Stimulated activated CD4-positive, alpha-beta T cell treated with anti-CD3 and anti-CD28 coated beads, Interleukin-1b, Interleukin-23, amount 100 ng/mL, for 48 hours (primary cell): ENCODE measurements around the gene HSPBP1.
A peak's percentile ranks its signal among the peaks of the same experiment; 100 is the strongest.

Source experiments
- DNase-seq: peaks from one replicate; pipeline ENCODE4 v3.0.0-alpha.2; 2020

Gene HSPBP1

GRCh38 chr19:55253842-55254624 lies 25.9 kb downstream of the HSPBP1 start:
- peak; percentile 56 for DNase-seq

- no peak for DNase-seq
Observed at GRCh38 chr19:55252760-55253663, 26.9 kb downstream of the HSPBP1 start.

- peak; percentile 48 for DNase-seq
Observed at GRCh38 chr19:55251341-55252081, 28.4 kb downstream of the HSPBP1 start.

GRCh38 chr19:55250262-55251036 lies 29.5 kb downstream of the HSPBP1 start:
- DNase-seq: no peak

- DNase-seq: no peak
Observed at GRCh38 chr19:55249841-55250240, 30.1 kb downstream of the HSPBP1 start.

GRCh38 chr19:55248704-55249103 lies 31.2 kb downstream of the HSPBP1 start:
- DNase-seq: no peak

- no peak for DNase-seq
Observed at GRCh38 chr19:55248166-55248675, 31.7 kb downstream of the HSPBP1 start.

- DNase-seq: no peak
Observed at GRCh38 chr19:55247621-55248099, 32.2 kb downstream of the HSPBP1 start.

GRCh38 chr19:55246462-55247451 lies 33.2 kb downstream of the HSPBP1 start:
- no peak for DNase-seq

- no peak for DNase-seq
Observed at GRCh38 chr19:55245236-55245904, 34.5 kb downstream of the HSPBP1 start.

- no peak for DNase-seq
Observed at GRCh38 chr19:55244004-55244680, 35.8 kb downstream of the HSPBP1 start.

GRCh38 chr19:55242517-55242916 lies 37.4 kb downstream of the HSPBP1 start:
- DNase-seq: no peak

GRCh38 chr19:55241935-55242464 lies 37.9 kb downstream of the HSPBP1 start:
- no peak for DNase-seq

- DNase-seq: no peak
Observed at GRCh38 chr19:55241143-55241934, 38.6 kb downstream of the HSPBP1 start.

- no peak for DNase-seq
Observed at GRCh38 chr19:55240713-55241020, 39.2 kb downstream of the HSPBP1 start.

- DNase-seq: no peak
Observed at GRCh38 chr19:55239004-55239403, 40.9 kb downstream of the HSPBP1 start.

- no peak for DNase-seq
Observed at GRCh38 chr19:55238030-55238429, 41.9 kb downstream of the HSPBP1 start.

- DNase-seq: no peak
Observed at GRCh38 chr19:55232986-55233385, 46.9 kb downstream of the HSPBP1 start.

GRCh38 chr19:55232286-55232602 lies 47.7 kb downstream of the HSPBP1 start:
- DNase-seq: no peak
